ENCODE results near the gene C1QL1. TPM values are rescaled to one million over a fixed set of nuclear protein-coding genes. Genes with fewer than 3 reads are reported as not detected.

Gene C1QL1
- total and polyA plus RNA-seq, 4 donors = 0.10 to 0.57 (median 0.39) TPM

DNA sequence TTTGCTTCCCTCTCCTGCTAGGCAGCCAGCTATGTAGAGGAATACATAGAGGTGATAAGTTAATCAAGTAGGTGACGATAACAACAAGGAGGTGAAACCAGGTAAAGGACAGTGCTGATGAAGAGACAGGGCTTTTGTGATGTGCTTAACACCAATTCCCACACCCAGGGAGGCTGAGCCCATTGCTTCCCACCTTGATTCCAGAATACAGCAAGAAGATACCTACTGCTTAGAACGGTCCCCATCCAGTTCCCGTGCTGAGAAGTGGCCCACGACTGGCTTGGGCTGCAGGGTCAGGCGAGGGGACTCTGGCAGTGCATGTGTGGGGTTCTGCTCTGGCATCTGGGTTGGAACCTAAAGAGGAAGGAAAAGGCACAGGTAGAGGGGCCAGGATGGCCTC, 36.7 kb downstream of the C1QL1 start:
- Histone ChIP-seq H3K9me3 (ENCODE audit: control insufficient read depth in 4 of 4, insufficient read depth in 3 of 4, low read length in 3 of 4) (no peaks in the 10 kb centered on the region), H3K27ac (ENCODE audit: low read depth in 1 of 2, low read length in 1 of 2) (no peak overlapping the region), H3K4me1 (ENCODE audit: control insufficient read depth in 5 of 5, insufficient read depth in 5 of 5, low read length in 5 of 5) (peaks cover 0 to 3% (median 0%) of the 10 kb centered on the region in 5 donors), H3K27me3 (ENCODE audit: control insufficient read depth in 3 of 3, insufficient read depth in 3 of 3, low read length in 2 of 3) (no peaks in the 10 kb centered on the region), H3K36me3 (ENCODE audit: control insufficient read depth in 4 of 4, insufficient read depth in 4 of 4, low read length in 4 of 4) (peaks cover 0 to 21% (median 1%) of the 10 kb centered on the region in 4 donors), H3K9ac (ENCODE audit: insufficient read depth in 1 of 2, low read length in 2 of 2) (no peak overlapping the region), H3K4me3 (no peak overlapping the region)
- ATAC-seq (ENCODE audit: insufficient read depth, low FRiP score) (no peak), DNase-seq (no peak)
- TF ChIP-seq, protein P1, sequence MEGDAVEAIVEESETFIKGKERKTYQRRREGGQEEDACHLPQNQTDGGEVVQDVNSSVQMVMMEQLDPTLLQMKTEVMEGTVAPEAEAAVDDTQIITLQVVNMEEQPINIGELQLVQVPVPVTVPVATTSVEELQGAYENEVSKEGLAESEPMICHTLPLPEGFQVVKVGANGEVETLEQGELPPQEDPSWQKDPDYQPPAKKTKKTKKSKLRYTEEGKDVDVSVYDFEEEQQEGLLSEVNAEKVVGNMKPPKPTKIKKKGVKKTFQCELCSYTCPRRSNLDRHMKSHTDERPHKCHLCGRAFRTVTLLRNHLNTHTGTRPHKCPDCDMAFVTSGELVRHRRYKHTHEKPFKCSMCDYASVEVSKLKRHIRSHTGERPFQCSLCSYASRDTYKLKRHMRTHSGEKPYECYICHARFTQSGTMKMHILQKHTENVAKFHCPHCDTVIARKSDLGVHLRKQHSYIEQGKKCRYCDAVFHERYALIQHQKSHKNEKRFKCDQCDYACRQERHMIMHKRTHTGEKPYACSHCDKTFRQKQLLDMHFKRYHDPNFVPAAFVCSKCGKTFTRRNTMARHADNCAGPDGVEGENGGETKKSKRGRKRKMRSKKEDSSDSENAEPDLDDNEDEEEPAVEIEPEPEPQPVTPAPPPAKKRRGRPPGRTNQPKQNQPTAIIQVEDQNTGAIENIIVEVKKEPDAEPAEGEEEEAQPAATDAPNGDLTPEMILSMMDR (IDR thresholded peaks at IDR 0.05; ENCODE audit: control extremely low read depth, extremely low read depth) = no peak
- WGBS, 2 donors = 93 to 95% methylated on average over 5 of the region's 5 CpGs

DNA sequence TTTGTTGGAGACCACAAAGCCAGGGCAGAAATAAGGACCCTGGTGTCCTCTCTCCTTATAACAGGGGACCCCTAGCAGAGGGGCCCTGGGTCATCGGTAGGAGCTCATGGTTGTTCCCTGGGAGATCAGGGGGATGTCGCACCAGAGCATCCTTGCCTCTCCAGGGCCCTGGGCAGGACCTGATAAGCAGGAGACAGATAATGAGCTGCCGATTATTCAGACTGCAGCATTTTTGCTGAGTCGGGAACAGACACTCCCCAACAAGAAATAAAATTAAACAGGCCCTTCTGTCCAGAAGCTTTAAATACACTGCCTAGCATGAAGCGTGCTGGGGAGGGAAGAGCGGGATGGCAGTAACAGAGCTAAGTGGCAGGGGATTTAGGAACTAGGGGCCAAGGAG, 37.4 kb downstream of the C1QL1 start:
- Histone ChIP-seq H3K4me1 (ENCODE audit: control insufficient read depth in 5 of 5, insufficient read depth in 5 of 5, low read length in 5 of 5) (peaks cover 0 to 3% (median 0%) of the 10 kb centered on the region in 5 donors), H3K9ac (ENCODE audit: insufficient read depth in 1 of 2, low read length in 2 of 2) (no peak overlapping the region), H3K27me3 (ENCODE audit: control insufficient read depth in 3 of 3, insufficient read depth in 3 of 3, low read length in 2 of 3) (no peaks in the 10 kb centered on the region), H3K27ac (ENCODE audit: low read depth in 1 of 2, low read length in 1 of 2) (no peak overlapping the region), H3K36me3 (ENCODE audit: control insufficient read depth in 4 of 4, insufficient read depth in 4 of 4, low read length in 4 of 4) (peaks cover 0 to 17% (median under 1%) of the 10 kb centered on the region in 4 donors), H3K4me3 (no peak overlapping the region), H3K9me3 (ENCODE audit: control insufficient read depth in 4 of 4, insufficient read depth in 3 of 4, low read length in 3 of 4) (no peaks in the 10 kb centered on the region)
- DNase-seq (no peak), ATAC-seq (ENCODE audit: insufficient read depth, low FRiP score) (no peak)
- TF ChIP-seq, protein P1 (IDR thresholded peaks at IDR 0.05; ENCODE audit: control extremely low read depth, extremely low read depth) = no peak
- WGBS, 2 donors = 85 to 95% methylated on average over 6 of the region's 6 CpGs

DNA sequence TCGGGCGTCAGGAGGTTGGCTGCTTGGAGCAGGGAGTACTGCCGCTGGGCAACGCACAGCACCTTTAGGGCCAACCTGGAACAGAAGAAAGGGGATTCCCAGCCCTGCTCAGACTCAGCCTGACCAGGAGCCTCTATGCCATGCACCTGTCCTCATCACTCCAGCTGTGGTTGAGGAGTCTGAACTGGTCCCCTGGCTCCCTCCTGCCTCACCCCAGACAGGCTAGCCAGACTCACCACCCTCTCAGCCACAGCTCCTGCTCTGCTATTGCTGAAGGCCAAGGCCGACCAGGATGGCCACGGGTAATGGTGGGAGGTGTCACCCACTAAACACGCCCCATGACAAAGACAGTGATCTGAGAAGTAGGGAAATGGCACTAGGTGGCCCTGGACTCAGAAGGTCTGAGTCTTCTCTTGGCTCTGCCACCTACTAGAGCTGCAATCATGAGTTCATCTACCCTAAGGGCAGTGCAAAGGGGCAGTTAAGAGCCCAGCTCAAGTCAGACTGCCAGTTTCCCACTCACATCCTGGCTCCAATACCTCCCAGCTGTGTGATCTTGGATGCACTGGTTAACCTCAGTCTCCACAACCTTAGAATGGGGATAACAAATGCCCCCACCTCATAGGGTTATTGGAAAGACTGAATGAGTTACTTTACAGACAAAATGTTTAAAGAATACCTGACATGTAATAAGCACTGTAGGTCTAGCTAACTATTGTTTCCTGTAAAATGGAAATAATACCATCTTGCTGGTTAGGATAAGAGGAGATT, 39.0 kb downstream of the C1QL1 start:
- no peaks in the 10 kb centered on the region for H3K9me3 ChIP-seq (ENCODE audit: control insufficient read depth in 4 of 4, insufficient read depth in 3 of 4, low read length in 3 of 4)
- WGBS, 2 donors = 95% methylated on average over 7 of the region's 7 CpGs
- DNase-seq = no peak

More for the DNA sequence above, 39.0 kb downstream of the C1QL1 start:
- peaks cover 0 to 3% (median 0%) of the 10 kb centered on the region in 5 donors for H3K4me1 ChIP-seq (ENCODE audit: control insufficient read depth in 5 of 5, insufficient read depth in 5 of 5, low read length in 5 of 5)
- H3K4me3 ChIP-seq = no peak overlapping the region
- no peak overlapping the region for H3K27ac ChIP-seq (ENCODE audit: low read depth in 1 of 2, low read length in 1 of 2)
- H3K9ac ChIP-seq (ENCODE audit: insufficient read depth in 1 of 2, low read length in 2 of 2) = no peak overlapping the region
- ATAC-seq (ENCODE audit: insufficient read depth, low FRiP score) = no peak
- H3K36me3 ChIP-seq (ENCODE audit: control insufficient read depth in 4 of 4, insufficient read depth in 4 of 4, low read length in 4 of 4) = peaks cover 0 to 14% (median 0%) of the 10 kb centered on the region in 4 donors
- H3K27me3 ChIP-seq (ENCODE audit: control insufficient read depth in 3 of 3, insufficient read depth in 3 of 3, low read length in 2 of 3) = no peaks in the 10 kb centered on the region
- TF ChIP-seq, protein P1 (IDR thresholded peaks at IDR 0.05; ENCODE audit: control extremely low read depth, extremely low read depth) = no peak
